T-cell (primary cell): Measurements from ENCODE around the gene VARS2. TPM values are rescaled to one million over a fixed set of nuclear protein-coding genes. Genes with fewer than 3 reads are reported as not detected.

Experiments used
- ATAC-seq, 4 experiments: fragments of 200-7000 bp in 3 of 4; fragments of 150-1000 bp in 1 of 4; cut with Tn5 transposase; replicated peaks in 1 of 4; 1 replicate in 3 of 4; 2 replicates in 1 of 4; pipeline ENCODE4 v1.10.0; 2021; ENCODE audit warnings: moderate library complexity in 3 of 4, mild to moderate bottlenecking in 2 of 4, moderate number of reproducible peaks in 1 of 4
- CTCF ChIA-PET, 2 donors: fragments of 300-600 bp; sonication (Branson Sonifier 250); formaldehyde crosslinking; loops; one replicate each; lab custom pipeline; 2022; ENCODE audit warnings: antibody characterized with exemption in 2 of 2; lab: Charles Lee
- POLR2A ChIA-PET, 2 donors: fragments of 300-600 bp; sonication (Branson Sonifier 250); formaldehyde crosslinking; loops; one replicate each; lab custom pipeline; 2022; ENCODE audit warnings: antibody characterized with exemption in 2 of 2; lab: Charles Lee
- DNase-seq, 35 experiments: peaks; one replicate each; pipeline versions ENCODE4 v3.0.0 to v3.0.0-alpha.2; 2013 to 2023
- H3K27ac ChIP-seq: one replicate; pipeline ENCODE4 v1.5.1; 2013; ENCODE audit warnings: low read length
- H3K27me3 ChIP-seq, 2 experiments: replicated peaks in 1 of 2; 1 replicate in 1 of 2; 2 replicates in 1 of 2; pipeline versions ENCODE4 v1.6.1 to v1.7.0; 2013; ENCODE audit warnings: low read length in 1 of 2, mixed read lengths in 1 of 2; ENCODE audit not compliant: control insufficient read depth in 2 of 2, insufficient read depth in 2 of 2; ENCODE audit errors: extremely low read depth in 1 of 2
- H3K36me3 ChIP-seq, 2 donors: 1 replicate in 1 of 2; 2 replicates in 1 of 2; pipeline versions ENCODE4 v1.6.1 to v1.7.0; 2013; ENCODE audit warnings: low read length in 1 of 2; ENCODE audit not compliant: control insufficient read depth in 2 of 2, insufficient read depth in 1 of 2; ENCODE audit errors: extremely low read depth in 1 of 2
- H3K4me1 ChIP-seq, 2 experiments: 1 replicate in 1 of 2; 2 replicates in 1 of 2; pipeline versions ENCODE4 v1.6.1 to v1.7.0; 2013; ENCODE audit warnings: low read length in 2 of 2, mixed read lengths in 1 of 2; ENCODE audit not compliant: insufficient read depth in 2 of 2, control insufficient read depth in 1 of 2; ENCODE audit errors: extremely low read depth in 1 of 2
- H3K4me3 ChIP-seq, 2 donors: 1 replicate in 1 of 2; 2 replicates in 1 of 2; pipeline versions ENCODE4 v1.5.1 to v1.7.0; 2013; ENCODE audit warnings: mild to moderate bottlenecking in 2 of 2, low read length in 1 of 2, moderate library complexity in 1 of 2; ENCODE audit not compliant: control insufficient read depth in 1 of 2; ENCODE audit errors: extremely low read depth in 1 of 2
- H3K9me3 ChIP-seq: 2 replicates; pipeline ENCODE4 v1.7.0; 2013
- H3K27ac Mint-ChIP-seq, 2 donors: one replicate each; pipeline ENCODE4 v1.8.0; 2020 to 2021; ENCODE audit warnings: mild to moderate bottlenecking in 2 of 2, mixed read lengths in 2 of 2
- H3K27me3 Mint-ChIP-seq, 2 donors: one replicate each; pipeline ENCODE4 v1.8.0; 2021 to 2022; ENCODE audit warnings: mixed read lengths in 2 of 2
- H3K36me3 Mint-ChIP-seq: one replicate; pipeline ENCODE4 v1.8.0; 2021; ENCODE audit warnings: mixed read lengths
- H3K4me1 Mint-ChIP-seq, 3 donors: one replicate each; pipeline ENCODE4 v1.8.0; 2020 to 2022; ENCODE audit warnings: mixed read lengths in 3 of 3, mild to moderate bottlenecking in 1 of 3
- H3K4me3 Mint-ChIP-seq, 3 donors: one replicate each; pipeline ENCODE4 v1.8.0; 2020 to 2022; ENCODE audit warnings: mild to moderate bottlenecking in 3 of 3, mixed read lengths in 3 of 3, moderate library complexity in 3 of 3
- H3K9me3 Mint-ChIP-seq, 3 donors: one replicate each; pipeline ENCODE4 v1.8.0; 2020 to 2022; ENCODE audit warnings: mixed read lengths in 3 of 3
- WGBS: methylation state at CpG from one replicate; pipeline ENCODE4 v1.1.5; 2013; ENCODE audit warnings: missing lambda C conversion rate; ENCODE audit not compliant: insufficient coverage; 5-methylcytosine and 5-hydroxymethylcytosine counted together
- total RNA-seq, 35 experiments: library from RNA in 6 of 35; stranded (reverse) in 6 of 35; fragments of 120-200 nt in 1 of 35; gene quantifications; one replicate each; pipeline versions ENCODE4 v1.2.1 to v1.2.4 and lab custom pipeline; 2013 to 2026

Gene VARS2
- total RNA-seq, 5 donors from 2014 or later (not counting 1 experiment from before 2014, with no cell fraction given), result 25.1 to 55.2 (median 40.9) TPM

DNA sequence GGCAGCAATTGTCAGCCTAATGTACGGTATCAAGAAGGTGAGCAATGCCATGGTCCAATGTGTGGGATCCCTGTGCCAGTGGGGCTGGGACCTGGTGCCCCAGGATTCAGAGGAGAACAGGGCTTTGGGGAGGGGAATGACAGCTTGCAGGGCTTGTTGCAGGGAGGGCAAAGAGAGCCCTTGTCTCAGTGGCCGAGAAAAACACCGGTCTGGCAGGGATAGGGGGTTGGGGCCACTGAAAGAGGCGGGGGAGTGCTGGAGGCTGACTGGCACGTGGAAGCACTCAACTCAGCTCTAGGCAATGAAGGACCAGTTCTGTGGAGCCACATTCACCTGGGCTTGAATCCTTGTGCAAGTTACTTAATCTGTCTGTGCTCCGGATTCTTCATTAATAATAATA, 23.2 kb downstream of the VARS2 start:
- 92% methylated on average over 4 of the region's 6 CpGs for WGBS
- Histone ChIP-seq H3K4me1 (no peaks in the 10 kb centered on the region), H3K36me3 (no peaks in the 10 kb centered on the region), H3K4me3 (no peak overlapping the region), H3K9me3 (no peaks in the 10 kb centered on the region), H3K27me3 (peaks cover 0 to 50% of the 10 kb centered on the region in 2 experiments), H3K27ac (no peak overlapping the region)
- ChIA-PET CTCF (no interaction called here), POLR2A (no interaction called here)
- DNase-seq (no peak), ATAC-seq (no peak)
- no peak overlapping the region for H3K4me3 Mint-ChIP-seq
- H3K27me3 Mint-ChIP-seq, result peaks cover 22 to 31% of the 10 kb centered on the region in 2 donors
- no peak overlapping the region for H3K27ac Mint-ChIP-seq
- peaks cover 0 to 8% (median 3%) of the 10 kb centered on the region in 3 donors for H3K4me1 Mint-ChIP-seq
- H3K9me3 Mint-ChIP-seq, result no peaks in the 10 kb centered on the region
- H3K36me3 Mint-ChIP-seq, result no peaks in the 10 kb centered on the region

DNA sequence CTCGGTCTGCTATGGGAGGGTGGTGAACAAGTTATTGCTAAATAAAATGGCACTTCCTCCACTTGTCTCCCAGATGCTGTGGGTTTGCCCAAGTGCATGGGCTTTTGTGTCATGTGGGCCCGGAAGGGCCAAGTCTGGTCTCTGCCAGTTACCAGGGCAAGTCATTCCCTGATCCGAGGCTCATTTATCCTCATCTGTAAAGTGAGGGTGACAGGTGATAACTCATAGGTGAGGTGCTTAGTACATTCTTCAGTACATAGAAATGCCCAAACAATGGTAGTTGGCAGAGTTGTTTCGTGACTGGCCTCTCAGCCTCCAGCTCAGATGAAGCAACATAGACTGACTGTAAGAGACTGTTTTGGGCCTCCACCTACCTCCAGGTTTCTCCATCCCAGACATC, 24.7 kb downstream of the VARS2 start:
- Histone ChIP-seq H3K27ac (no peak overlapping the region), H3K27me3 (peaks cover 0 to 59% of the 10 kb centered on the region in 2 experiments), H3K4me3 (no peak overlapping the region), H3K4me1 (no peaks in the 10 kb centered on the region), H3K9me3 (no peaks in the 10 kb centered on the region), H3K36me3 (no peaks in the 10 kb centered on the region)
- H3K4me3 Mint-ChIP-seq, result no peak overlapping the region
- H3K9me3 Mint-ChIP-seq, result no peaks in the 10 kb centered on the region
- peaks cover 2 to 17% (median 7%) of the 10 kb centered on the region in 3 donors for H3K4me1 Mint-ChIP-seq
- ATAC-seq, result no peak
- DNase-seq, result no peak
- ChIA-PET CTCF (no interaction called here), POLR2A (no interaction called here)
- WGBS, result no CpG with 5 or more reads among the region's 4 CpGs
- no peaks in the 10 kb centered on the region for H3K36me3 Mint-ChIP-seq
- peaks cover 35 to 44% of the 10 kb centered on the region in 2 donors for H3K27me3 Mint-ChIP-seq
- H3K27ac Mint-ChIP-seq, result no peak overlapping the region

DNA sequence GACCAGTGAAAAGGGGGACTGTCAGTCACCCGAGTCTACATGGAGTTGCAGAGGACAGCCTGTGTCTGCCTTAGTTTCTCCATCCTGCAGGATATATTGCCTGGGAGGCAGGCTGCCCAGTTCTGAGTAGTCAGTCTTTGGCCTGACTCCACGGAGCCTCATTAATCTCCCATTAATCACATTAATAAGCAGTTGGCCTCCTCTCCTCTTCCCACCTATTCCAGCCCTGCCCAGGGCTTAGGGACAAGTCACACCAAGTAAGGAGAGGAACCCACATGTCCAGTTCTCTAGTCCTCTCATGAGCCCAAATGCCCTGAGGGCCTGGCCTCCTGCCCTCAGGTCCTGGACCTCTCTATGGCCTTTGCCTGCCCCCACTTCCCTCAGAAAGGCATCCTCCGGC, 25.4 kb downstream of the VARS2 start:
- CTCF ChIA-PET, result no interaction called here

DNA sequence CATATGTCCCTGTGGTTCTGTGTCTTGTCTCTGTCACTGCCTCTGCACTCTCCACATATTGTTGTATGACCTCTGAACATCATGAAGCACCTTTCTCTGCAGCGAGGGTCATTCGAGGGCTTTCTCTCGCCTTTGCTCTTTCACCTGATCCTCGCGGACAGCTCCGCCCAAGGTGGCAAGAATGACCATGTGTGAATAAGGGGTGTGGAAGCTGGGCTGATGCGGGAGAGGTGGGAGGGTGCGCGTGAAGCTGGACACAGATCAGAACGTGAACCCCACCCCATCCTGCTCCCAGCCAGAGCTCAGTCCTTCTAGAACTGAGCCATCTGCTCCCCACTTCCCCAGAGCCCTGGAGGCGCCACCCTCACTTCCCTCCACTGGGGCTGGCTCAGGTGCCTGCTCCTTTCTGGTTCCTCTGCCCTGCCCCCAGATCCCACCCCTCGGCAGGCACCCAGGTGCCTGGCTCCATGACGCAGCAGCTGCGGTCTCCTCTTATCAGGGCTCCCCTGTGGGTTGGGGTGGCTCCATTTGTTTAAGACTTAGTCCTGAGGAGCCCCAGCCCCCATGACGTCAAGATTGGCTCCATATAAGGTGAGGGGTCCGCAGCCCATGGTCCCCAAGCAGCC, 26.4 kb downstream of the VARS2 start, which contains the start of gene MUCL3:
TSS of gene MUCL3 (plus strand) at position 613 of the 626 bp plus-strand sequence. CDS start 27 bp downstream, outside the sequence.
- Mint-ChIP-seq H3K9me3 (no peaks in the 10 kb centered on the region), H3K4me3 (no peak within 1 kb of the TSS), H3K4me1 (peaks cover 2 to 9% (median 4%) of the 10 kb centered on the region in 3 donors), H3K27me3 (peaks cover 48 to 58% of the 10 kb centered on the region in 2 donors), H3K27ac (no peak within 1 kb of the TSS), H3K36me3 (no peaks in the 10 kb centered on the region)
- no peak for DNase-seq
- POLR2A ChIA-PET, result no interaction called here
- Histone ChIP-seq H3K4me3 (no peak within 1 kb of the TSS), H3K9me3 (no peaks in the 10 kb centered on the region), H3K4me1 (no peaks in the 10 kb centered on the region), H3K27me3 (peaks cover 0 to 68% of the 10 kb centered on the region in 2 experiments), H3K27ac (no peak within 1 kb of the TSS), H3K36me3 (no peaks in the 10 kb centered on the region)
- 48% methylated on average over 4 of the region's 16 CpGs for WGBS
- CTCF ChIA-PET, result interaction anchor here in 1 of 2 donors (0.6 kb wide), 1 partner anchor 72 kb away, joined by 3 read pairs; no protein-coding TSS in a partner anchor
- no peak for ATAC-seq

More for the DNA sequence above, 25.4 kb downstream of the VARS2 start:
- H3K27ac ChIP-seq, result no peak overlapping the region
- ATAC-seq (no peak), DNase-seq (no peak)
- H3K9me3 ChIP-seq, result no peaks in the 10 kb centered on the region
- H3K36me3 Mint-ChIP-seq, result no peaks in the 10 kb centered on the region
- 90% methylated on average over 2 of the region's 3 CpGs for WGBS
- peaks cover 2 to 17% (median 7%) of the 10 kb centered on the region in 3 donors for H3K4me1 Mint-ChIP-seq
- peaks cover 41 to 50% of the 10 kb centered on the region in 2 donors for H3K27me3 Mint-ChIP-seq
- no peak overlapping the region for H3K4me3 Mint-ChIP-seq
- H3K9me3 Mint-ChIP-seq, result no peaks in the 10 kb centered on the region
- peaks cover 0 to 63% of the 10 kb centered on the region in 2 experiments for H3K27me3 ChIP-seq
- H3K36me3 ChIP-seq, result no peaks in the 10 kb centered on the region
- POLR2A ChIA-PET, result no interaction called here
- H3K27ac Mint-ChIP-seq, result no peak overlapping the region
- H3K4me3 ChIP-seq, result no peak overlapping the region
- H3K4me1 ChIP-seq, result no peaks in the 10 kb centered on the region

DNA sequence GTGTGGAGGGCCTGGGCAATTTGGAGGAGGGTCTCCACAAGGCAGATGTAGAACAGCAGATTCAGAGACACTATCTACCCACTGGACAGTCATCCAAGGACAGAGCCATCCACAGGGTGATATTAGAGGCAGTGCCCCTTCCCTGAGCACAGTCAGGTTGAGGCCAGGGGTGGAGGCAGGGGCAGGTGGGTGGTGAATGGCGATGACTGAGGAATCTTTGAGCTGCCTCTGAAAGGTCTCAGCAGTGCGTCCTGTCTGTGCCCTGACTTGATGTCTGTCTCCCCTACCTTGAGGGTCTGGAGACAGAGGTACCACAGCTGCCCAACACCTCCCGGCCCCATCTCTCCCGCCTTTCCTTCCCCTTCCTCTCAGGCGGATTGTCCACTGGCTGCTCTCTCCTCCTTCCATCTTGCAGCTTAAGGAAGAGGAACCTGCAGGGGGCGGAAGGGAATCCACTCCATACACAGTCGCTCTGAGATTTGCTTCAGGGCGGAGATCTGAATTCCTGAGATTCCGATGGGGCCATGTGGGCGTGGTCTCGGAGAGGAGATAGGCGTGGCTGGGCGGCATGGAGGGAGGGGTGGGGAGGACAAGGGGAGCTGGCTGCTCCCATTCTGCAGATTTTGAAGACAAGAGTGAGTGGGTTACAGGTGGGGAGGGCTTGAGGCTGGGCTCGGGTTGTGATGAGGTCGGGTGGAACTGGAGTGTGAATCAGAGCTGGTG, 28.5 kb downstream of the VARS2 start:
- ATAC-seq, result no peak
- WGBS, result 22% methylated on average over 13 of the region's 15 CpGs
- Histone ChIP-seq H3K4me1 (no peaks in the 10 kb centered on the region), H3K4me3 (no peak overlapping the region), H3K36me3 (no peaks in the 10 kb centered on the region), H3K9me3 (no peaks in the 10 kb centered on the region), H3K27me3 (peaks cover 0 to 75% of the 10 kb centered on the region in 2 experiments), H3K27ac (no peak overlapping the region)
- Mint-ChIP-seq H3K27ac (peak overlapping the region in 1 of 2 donors; percentile 13), H3K36me3 (no peaks in the 10 kb centered on the region), H3K4me1 (peaks cover 2 to 9% (median 4%) of the 10 kb centered on the region in 3 donors), H3K4me3 (no peak overlapping the region), H3K9me3 (no peaks in the 10 kb centered on the region), H3K27me3 (peaks cover 56 to 70% of the 10 kb centered on the region in 2 donors)
- CTCF ChIA-PET, result interaction anchor here in 1 of 2 donors (0.6 to 0.8 kb wide), 3 partner anchors 38 to 148 kb away, joined by 3 to 10 read pairs (median 5); no protein-coding TSS in a partner anchor
- DNase-seq, result peak in 2 of 35 experiments; percentile 16 to 18
- POLR2A ChIA-PET, result no interaction called here

DNA sequence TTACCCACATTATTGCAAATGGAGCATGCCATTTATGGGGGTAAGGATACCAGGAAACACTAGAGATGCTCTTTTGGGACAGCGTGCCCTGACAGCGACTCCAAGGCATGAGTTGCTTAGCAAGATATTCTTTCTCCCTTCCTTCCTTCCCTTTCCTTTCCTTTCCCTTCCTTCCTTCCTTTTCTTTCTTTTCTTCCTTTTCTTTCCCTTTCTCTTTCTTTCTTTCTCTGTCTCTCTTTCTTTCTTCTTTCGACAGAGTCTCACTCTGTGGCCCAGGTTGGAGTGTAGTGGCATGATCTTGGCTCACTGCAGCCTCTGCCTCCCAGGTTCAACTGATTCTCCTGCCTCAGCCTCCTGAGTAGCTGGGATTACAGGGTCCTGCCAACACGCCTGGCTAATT, 30.0 kb downstream of the VARS2 start:
- Mint-ChIP-seq H3K36me3 (peaks cover 4% of the 10 kb centered on the region), H3K9me3 (no peaks in the 10 kb centered on the region), H3K4me1 (peaks cover 2 to 9% (median 4%) of the 10 kb centered on the region in 3 donors), H3K4me3 (no peak overlapping the region), H3K27me3 (peaks cover 72 to 79% of the 10 kb centered on the region in 2 donors), H3K27ac (no peak overlapping the region)
- no peak for ATAC-seq
- Histone ChIP-seq H3K27ac (no peak overlapping the region), H3K4me3 (no peak overlapping the region), H3K27me3 (peaks cover under 1 to 65% of the 10 kb centered on the region in 2 experiments), H3K36me3 (no peaks in the 10 kb centered on the region), H3K9me3 (no peaks in the 10 kb centered on the region), H3K4me1 (no peaks in the 10 kb centered on the region)
- ChIA-PET CTCF (no interaction called here), POLR2A (no interaction called here)
- DNase-seq, result no peak
- WGBS, result 76% methylated on average over 2 of the region's 4 CpGs
